ENCODE data around the gene KRTAP5-1. TPM values are rescaled to one million over a fixed set of nuclear protein-coding genes. Genes with fewer than 3 reads are reported as not detected.

KRTAP5-1 gene, protein sequence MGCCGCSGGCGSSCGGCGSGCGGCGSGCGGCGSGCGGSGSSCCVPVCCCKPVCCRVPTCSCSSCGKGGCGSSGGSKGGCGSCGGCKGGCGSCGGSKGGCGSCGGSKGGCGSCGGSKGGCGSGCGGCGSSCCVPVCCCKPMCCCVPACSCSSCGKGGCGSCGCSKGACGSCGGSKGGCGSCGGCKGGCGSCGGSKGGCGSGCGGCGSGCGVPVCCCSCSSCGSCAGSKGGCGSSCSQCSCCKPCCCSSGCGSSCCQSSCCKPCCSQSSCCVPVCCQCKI
- not detected in 2 replicates for total RNA-seq

GRCh38 chr11:1584661-1585370 is at the start of gene KRTAP5-1:
TSS of gene KRTAP5-1 (minus strand) at chr11:1585283. CDS start at chr11:1585249, 34 bp downstream.

DNA sequence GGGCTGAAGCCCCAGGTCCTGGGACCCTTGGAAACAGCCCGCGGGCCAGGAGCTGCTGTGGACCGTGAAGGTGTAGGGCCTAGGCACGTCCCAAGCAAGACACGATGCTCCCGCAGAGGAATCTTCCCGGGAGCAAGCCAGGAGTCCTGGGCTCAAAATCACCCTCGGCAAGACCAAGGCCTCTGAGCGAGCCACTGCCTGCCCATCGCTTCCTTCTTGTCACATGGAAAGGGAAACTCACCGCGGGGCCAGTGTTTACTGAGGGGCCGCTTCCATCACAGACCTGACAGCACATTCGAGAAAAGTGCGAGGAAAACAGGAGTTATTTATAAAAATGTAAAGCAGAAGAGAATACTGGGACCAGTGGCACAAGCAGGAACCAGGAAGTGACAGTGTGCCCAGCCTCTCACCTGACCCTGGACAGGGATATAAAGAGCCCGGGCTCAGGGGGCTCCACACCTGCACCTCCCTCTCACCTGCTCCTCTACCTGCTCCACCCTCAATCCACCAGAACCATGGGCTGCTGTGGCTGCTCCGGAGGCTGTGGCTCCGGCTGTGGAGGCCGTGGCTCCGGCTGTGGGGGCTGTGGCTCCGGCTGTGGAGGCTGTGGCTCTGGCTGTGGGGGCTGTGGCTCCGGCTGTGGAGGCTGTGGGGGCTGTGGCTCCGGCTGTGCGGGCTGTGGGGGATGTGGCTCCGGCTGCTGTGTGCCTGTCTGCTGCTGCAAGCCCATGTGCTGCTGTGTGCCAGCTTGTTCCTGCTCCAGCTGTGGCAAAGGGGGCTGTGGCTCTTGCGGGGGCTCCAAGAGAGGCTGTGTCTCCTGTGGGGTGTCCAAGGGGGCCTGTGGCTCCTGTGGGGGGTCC is 44.5 kb upstream of the KRTAP5-1 start, which contains the start of gene KRTAP5-5:
TSS of gene KRTAP5-5 (plus strand) at position 450 of the 860 bp plus-strand sequence. CDS start at position 516, 66 bp downstream.

GRCh38 chr11:1622086-1622485 is 37.0 kb upstream of the KRTAP5-1 start, which contains the start of gene KRTAP5-4:
TSS of gene KRTAP5-4 (minus strand) at chr11:1622138. CDS start at chr11:1622093, 45 bp downstream.

GRCh38 chr11:1608363-1608762 is 23.3 kb upstream of the KRTAP5-1 start, which contains the start of gene KRTAP5-3:
TSS of gene KRTAP5-3 (minus strand) at chr11:1608463. CDS start at chr11:1608385, 78 bp downstream.

DNA sequence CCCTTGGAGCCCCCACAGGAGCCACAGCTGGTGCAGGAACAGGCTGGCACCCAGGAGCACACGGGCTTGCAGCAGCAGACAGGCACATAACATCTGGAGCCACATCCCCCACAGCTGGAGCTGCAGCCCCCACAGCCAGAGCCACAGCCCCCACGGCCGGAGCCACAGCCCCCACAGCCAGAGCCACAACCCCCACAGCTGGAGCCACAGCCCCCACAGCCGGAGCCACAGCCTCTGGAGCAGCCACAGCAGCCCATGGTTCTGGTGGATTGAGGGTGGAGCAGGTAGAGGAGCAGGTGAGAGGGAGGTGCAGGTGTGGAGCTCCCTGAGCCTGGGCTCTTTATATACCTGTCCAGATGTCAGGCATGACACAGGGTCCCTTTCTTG is 12.9 kb upstream of the KRTAP5-1 start, which contains the start of gene KRTAP5-2:
TSS of gene KRTAP5-2 (minus strand) at position 301 of the 387 bp plus-strand sequence. CDS start at position 257, 44 bp downstream.

GRCh38 chr11:1572197-1573076 is 12.6 kb downstream of the KRTAP5-1 start, which contains the start of gene DUSP8:
TSS of gene DUSP8 (minus strand) at chr11:1572271. CDS start at chr11:1565826, 6,445 bp downstream.

Other genes with a start within 250 kb of the KRTAP5-1 start
- 0.22 TPM in 1 of 2 replicates, not detected in the other for gene BRSK2, start 195.3 kb downstream of the KRTAP5-1 start, total RNA-seq
- gene MOB2, start 98.5 kb downstream of the KRTAP5-1 start, total RNA-seq: 17.3 and 36.8 TPM in 2 replicates
- 0.14 and 0.66 TPM in 2 replicates for gene DUSP8, start 13.0 kb downstream of the KRTAP5-1 start, total RNA-seq
- gene KRTAP5-2, start 13.0 kb upstream of the KRTAP5-1 start, total RNA-seq: not detected in 2 replicates
- gene KRTAP5-3, start 23.2 kb upstream of the KRTAP5-1 start, total RNA-seq: not detected in 2 replicates
- not detected in 2 replicates for gene KRTAP5-4, start 36.9 kb upstream of the KRTAP5-1 start, total RNA-seq
- gene KRTAP5-5, start 44.5 kb upstream of the KRTAP5-1 start, total RNA-seq: not detected in 2 replicates
- not detected in 2 replicates for gene KRTAP5-6, start 111.9 kb upstream of the KRTAP5-1 start, total RNA-seq
- 0.22 and 0.43 TPM in 2 replicates for gene IFITM10, start 165.3 kb upstream of the KRTAP5-1 start, total RNA-seq
- gene CTSD, start 178.6 kb upstream of the KRTAP5-1 start, total RNA-seq: 101 and 265 TPM in 2 replicates
- not detected in 2 replicates for gene SYT8, start 249.7 kb upstream of the KRTAP5-1 start, total RNA-seq